Keratinocyte (primary cell): ENCODE measurements around the gene IGF1R. TPM values are rescaled to one million over a fixed set of nuclear protein-coding genes. Genes with fewer than 3 reads are reported as not detected.

Experiments
- DNase-seq: peaks from one replicate; pipeline ENCODE4 v3.0.0-alpha.2; 2011; ENCODE audit warnings: low read depth, missing footprints, low spot score
- FAIRE-seq: peaks from 2 replicates; lab custom pipeline; 2011; peaks lifted over from hg19 to GRCh38; lab: Jason Lieb, UNC
- H2AFZ ChIP-seq: 2 replicates; pipeline ENCODE4 v1.6.0; 2012; ENCODE audit warnings: low read length, control low read depth, inconsistent platforms; ENCODE audit not compliant: control insufficient read depth
- H3K27ac ChIP-seq: 2 replicates; pipeline ENCODE4 v1.5.1; 2011; ENCODE audit warnings: low read length; ENCODE audit not compliant: control insufficient read depth, insufficient read depth
- H3K27me3 ChIP-seq: 3 replicates; pipeline ENCODE4 v1.6.0; 2011; ENCODE audit warnings: low read length; ENCODE audit not compliant: control insufficient read depth, insufficient read depth; ENCODE audit errors: extremely low read depth
- H3K36me3 ChIP-seq, 2 experiments: 2 replicates in 1 of 2; 3 replicates in 1 of 2; pipeline ENCODE4 v1.5.1; 2011; ENCODE audit warnings: low read length in 2 of 2, mild to moderate bottlenecking in 1 of 2; ENCODE audit not compliant: control insufficient read depth in 2 of 2, insufficient read depth in 2 of 2; ENCODE audit errors: extremely low read depth in 1 of 2
- H3K4me1 ChIP-seq: 3 replicates; pipeline ENCODE4 v1.5.1; 2011; ENCODE audit warnings: low read length; ENCODE audit not compliant: control insufficient read depth, insufficient read depth; ENCODE audit errors: extremely low read depth
- H3K4me2 ChIP-seq: 3 replicates; pipeline ENCODE4 v1.6.0; 2011; ENCODE audit warnings: low read depth, low read length; ENCODE audit not compliant: control insufficient read depth, insufficient read depth; ENCODE audit errors: extremely low read depth
- H3K4me3 ChIP-seq, 3 experiments: fragments of 200-600 bp in 1 of 3; sonication (generic) in 1 of 3; 2 replicates in 2 of 3; 3 replicates in 1 of 3; pipeline ENCODE4 v1.5.1; 2011 to 2016; ENCODE audit warnings: low read length in 3 of 3, mild to moderate bottlenecking in 3 of 3, control low read depth in 2 of 3, inconsistent platforms in 1 of 3, low read depth in 1 of 3, mixed read lengths in 1 of 3, mixed run types in 1 of 3, moderate library complexity in 1 of 3; ENCODE audit not compliant: control insufficient read depth in 2 of 3, insufficient read depth in 2 of 3; ENCODE audit errors: extremely low read depth in 1 of 3
- H3K79me2 ChIP-seq: 2 replicates; pipeline ENCODE4 v1.6.0; 2012; ENCODE audit warnings: low read length; ENCODE audit not compliant: control insufficient read depth, insufficient read depth
- H3K9ac ChIP-seq: 3 replicates; pipeline ENCODE4 v1.6.0; 2011; ENCODE audit warnings: low read length; ENCODE audit not compliant: control insufficient read depth, insufficient read depth; ENCODE audit errors: extremely low read depth
- H3K9me1 ChIP-seq: 3 replicates; pipeline ENCODE4 v1.6.0; 2011; ENCODE audit warnings: low read length; ENCODE audit not compliant: control insufficient read depth, insufficient read depth; ENCODE audit errors: extremely low read depth
- H3K9me3 ChIP-seq: 2 replicates; pipeline ENCODE4 v1.5.1; 2012; ENCODE audit warnings: low read depth, low read length; ENCODE audit not compliant: control insufficient read depth
- H4K20me1 ChIP-seq: 3 replicates; pipeline ENCODE4 v1.6.0; 2011; ENCODE audit warnings: low read length; ENCODE audit not compliant: control insufficient read depth, insufficient read depth; ENCODE audit errors: extremely low read depth
- CTCF ChIP-seq, 3 experiments: IDR thresholded peaks in 1 of 3; conservative IDR thresholded peaks in 1 of 3; optimal IDR thresholded peaks in 1 of 3; 2 replicates in 2 of 3; 3 replicates in 1 of 3; pipeline versions ENCODE3 to v1.5.1; 2011; ENCODE audit warnings: low read length in 3 of 3, mild to moderate bottlenecking in 3 of 3, moderate library complexity in 2 of 3, control low read depth in 1 of 3, inconsistent platforms in 1 of 3; ENCODE audit not compliant: insufficient read depth in 2 of 3; ENCODE audit errors: extremely low read depth in 1 of 3
- EZH2 ChIP-seq: IDR thresholded peaks from one replicate; pipeline ENCODE4 v1.6.1; 2012; ENCODE audit warnings: inconsistent platforms, mild to moderate bottlenecking, low read length, moderate library complexity
- dilution Hi-C: fragments of 300-500 bp; cut with MboI; formaldehyde crosslinking; loops from one replicate; pipeline ENCODE4 v1.7.0; 2020; ENCODE audit warnings: low sequenced_read_pairs; ENCODE audit not compliant: extremely low pct_ligation_motif_present
- polyA plus RNA-seq, 5 experiments: library from polyadenylated mRNA; depleted of rRNA in 3 of 5; stranded (reverse) in 3 of 5; stranded (forward) in 1 of 5; unstranded in 1 of 5; fragments of >200 nt; gene quantifications; 1 replicate in 1 of 5; 2 replicates in 3 of 5; 3 replicates in 1 of 5; pipeline versions ENCODE4 v1.2.1 to v1.2.3, GENCODE V29; 2011 to 2012; ENCODE audit warnings: missing spikeins in 2 of 5, low read depth in 1 of 5, low replicate concordance in 1 of 5

IGF1R gene
- polyA plus RNA-seq, 1 donor (not counting 4 experiments of a cell fraction or from before 2014, with no cell fraction given), result 14.5 TPM

GRCh38 chr15:98884894-98885293 is 236.6 kb downstream of the IGF1R start:
- Histone ChIP-seq H3K9me1 (peaks cover 2% of the 10 kb centered on the region), H3K27me3 (no peaks in the 10 kb centered on the region), H4K20me1 (no peaks in the 10 kb centered on the region), H3K4me3 (no peak overlapping the region), H3K9me3 (no peaks in the 10 kb centered on the region), H3K4me1 (peaks cover 22% of the 10 kb centered on the region), H2AFZ (no peak overlapping the region), H3K9ac (no peak overlapping the region), H3K4me2 (no peak overlapping the region), H3K27ac (no peak overlapping the region), H3K79me2 (peaks cover 80% of the 10 kb centered on the region), H3K36me3 (no peaks in the 10 kb centered on the region)
- dilution Hi-C loops, result no loop called here
- DNase-seq (no peak), FAIRE-seq (no peak)
- no peak for TF ChIP-seq CTCF (optimal IDR thresholded peaks at IDR 0.05 in 1 of 3, IDR thresholded peaks at IDR 0.05 in 1 of 3, conservative IDR thresholded peaks at IDR 0.05 in 1 of 3; ENCODE audit: extremely low read depth in 1 of 3, insufficient read depth in 2 of 3, low read length in 3 of 3)
- no peak for TF ChIP-seq EZH2

GRCh38 chr15:98887976-98888375 is 239.6 kb downstream of the IGF1R start:
- Histone ChIP-seq H3K9me1 (peaks cover 2% of the 10 kb centered on the region), H3K79me2 (peaks cover 68% of the 10 kb centered on the region), H3K4me3 (no peak overlapping the region), H3K4me1 (peaks cover 28% of the 10 kb centered on the region), H3K27me3 (no peaks in the 10 kb centered on the region), H4K20me1 (no peaks in the 10 kb centered on the region), H2AFZ (no peak overlapping the region), H3K36me3 (peaks cover 2 to 7% of the 10 kb centered on the region in 2 experiments), H3K4me2 (no peak overlapping the region), H3K9me3 (no peaks in the 10 kb centered on the region), H3K9ac (no peak overlapping the region), H3K27ac (no peak overlapping the region)
- FAIRE-seq, result no peak
- no peak for TF ChIP-seq EZH2
- TF ChIP-seq CTCF (optimal IDR thresholded peaks at IDR 0.05 in 1 of 3, IDR thresholded peaks at IDR 0.05 in 1 of 3, conservative IDR thresholded peaks at IDR 0.05 in 1 of 3; ENCODE audit: extremely low read depth in 1 of 3, insufficient read depth in 2 of 3, low read length in 3 of 3), result no peak
- dilution Hi-C loops, result no loop called here
- DNase-seq, result no peak
